IMR-90 (cell line): ENCODE data around the gene GRM6. TPM values are rescaled to one million over a fixed set of nuclear protein-coding genes. Genes with fewer than 3 reads are reported as not detected.

Experiments used
- ATAC-seq: fragments of 200-7000 bp; cut with Tn5 transposase; 2 replicates; pipeline ENCODE4 v1.9.1; 2020; ENCODE audit warnings: low read depth, mild to moderate bottlenecking, moderate library complexity
- BruUV-seq: library from RNA; stranded (reverse); fragments of 400-500 nt; replicated peaks from 2 replicates; lab custom pipeline; 2021; lab: Mats Ljungman, UMichigan
- CTCF ChIA-PET: fragments of 300-600 bp; formaldehyde crosslinking; extraction: SDS; loops from one replicate; lab custom pipeline; 2021; ENCODE audit warnings: antibody characterized with exemption; lab: Yijun Ruan, JAX
- POLR2A ChIA-PET: fragments of 300-600 bp; sonication (Branson Sonifier 250); formaldehyde crosslinking; loops from one replicate; lab custom pipeline; 2022; ENCODE audit warnings: antibody characterized with exemption; ENCODE audit not compliant: unreplicated experiment; lab: Charles Lee
- DNase-seq: peaks from one replicate; pipeline ENCODE4 v3.0.0; 2013
- H2AFZ ChIP-seq: replicated peaks from 2 replicates; pipeline ENCODE3; 2013; ENCODE audit warnings: low read length, mild to moderate bottlenecking; ENCODE audit not compliant: poor library complexity
- H2AK5ac ChIP-seq: 2 replicates; pipeline ENCODE4 v1.6.1; 2013; ENCODE audit warnings: low read depth, low read length, inconsistent platforms
- H2AK9ac ChIP-seq: replicated peaks from 2 replicates; pipeline ENCODE3; 2013; ENCODE audit warnings: mild to moderate bottlenecking, low read depth, low read length, moderate library complexity; ENCODE audit not compliant: poor library complexity
- H2BK120ac ChIP-seq: 2 replicates; pipeline ENCODE4 v1.6.1; 2013; ENCODE audit warnings: low read depth, low read length, inconsistent platforms
- H2BK15ac ChIP-seq: 3 replicates; pipeline ENCODE4 v1.6.1; 2013; ENCODE audit warnings: low read depth, low read length, inconsistent platforms
- H2BK20ac ChIP-seq: 2 replicates; pipeline ENCODE4 v1.6.1; 2013; ENCODE audit warnings: low read depth, mild to moderate bottlenecking, inconsistent platforms, low read length, moderate library complexity
- H2BK5ac ChIP-seq: 2 replicates; pipeline ENCODE4 v1.6.1; 2013; ENCODE audit warnings: mild to moderate bottlenecking, low read depth, low read length, inconsistent platforms; ENCODE audit not compliant: poor library complexity, severe bottlenecking
- H3K14ac ChIP-seq: replicated peaks from 2 replicates; pipeline ENCODE4 v1.6.1; 2013; ENCODE audit warnings: low read depth, low read length, inconsistent platforms
- H3K18ac ChIP-seq: 2 replicates; pipeline ENCODE4 v1.6.1; 2013; ENCODE audit warnings: low read depth, low read length, control low read depth
- H3K23ac ChIP-seq: 2 replicates; pipeline ENCODE4 v1.6.1; 2013; ENCODE audit warnings: low read depth, low read length, inconsistent platforms
- H3K27ac ChIP-seq: 2 replicates; pipeline ENCODE4 v1.5.1; 2013; ENCODE audit warnings: mild to moderate bottlenecking, control low read depth, low read length; ENCODE audit not compliant: insufficient read depth
- H3K27me3 ChIP-seq: 2 replicates; pipeline ENCODE4 v1.6.1; 2013; ENCODE audit warnings: low read length; ENCODE audit not compliant: control insufficient read depth, insufficient read depth
- H3K36me3 ChIP-seq: 2 replicates; pipeline ENCODE4 v1.6.1; 2013; ENCODE audit warnings: low read length, mixed read lengths; ENCODE audit not compliant: control insufficient read depth, insufficient read depth
- H3K4ac ChIP-seq: 2 replicates; pipeline ENCODE4 v1.6.1; 2013; ENCODE audit warnings: low read depth, low read length, inconsistent platforms
- H3K4me1 ChIP-seq: 2 replicates; pipeline ENCODE4 v1.6.1; 2013; ENCODE audit warnings: low read length, mixed read lengths; ENCODE audit not compliant: control insufficient read depth, insufficient read depth
- H3K4me2 ChIP-seq: 2 replicates; pipeline ENCODE4 v1.6.1; 2013; ENCODE audit warnings: low read depth, mild to moderate bottlenecking, control low read depth, low read length, moderate library complexity
- H3K4me3 ChIP-seq: 2 replicates; pipeline ENCODE4 v1.5.1; 2013; ENCODE audit warnings: low read depth, mild to moderate bottlenecking, control low read depth, low read length, moderate library complexity; ENCODE audit not compliant: insufficient read depth
- H3K56ac ChIP-seq: 2 replicates; pipeline ENCODE4 v1.6.1; 2013; ENCODE audit warnings: low read length, inconsistent platforms; ENCODE audit not compliant: insufficient read depth; ENCODE audit errors: extremely low read depth
- H3K79me1 ChIP-seq, 2 experiments: 2 replicates each; pipeline ENCODE4 v1.6.1; 2013; ENCODE audit warnings: low read length in 2 of 2, inconsistent platforms in 1 of 2, low read depth in 1 of 2
- H3K9ac ChIP-seq: 2 replicates; pipeline ENCODE4 v1.6.1; 2013; ENCODE audit warnings: low read depth, low read length, control low read depth
- H3K9me1 ChIP-seq: 2 replicates; pipeline ENCODE4 v1.6.1; 2013; ENCODE audit warnings: low read length, inconsistent platforms; ENCODE audit not compliant: insufficient read depth
- H3K9me3 ChIP-seq: 2 replicates; pipeline ENCODE4 v1.6.1; 2013; ENCODE audit warnings: low read length; ENCODE audit not compliant: control insufficient read depth, insufficient read depth
- H4K20me1 ChIP-seq: 2 replicates; pipeline ENCODE4 v1.6.1; 2013; ENCODE audit warnings: low read length, inconsistent platforms; ENCODE audit not compliant: insufficient read depth
- H4K5ac ChIP-seq: 2 replicates; pipeline ENCODE4 v1.6.1; 2013; ENCODE audit warnings: mild to moderate bottlenecking, low read depth, low read length, control low read depth
- H4K8ac ChIP-seq, 2 experiments: 2 replicates each; pipeline ENCODE4 v1.6.1; 2013; ENCODE audit warnings: low read depth in 2 of 2, low read length in 2 of 2, control low read depth in 1 of 2, inconsistent platforms in 1 of 2
- H4K91ac ChIP-seq: 2 replicates; pipeline ENCODE4 v1.6.1; 2013; ENCODE audit warnings: low read depth, low read length, inconsistent platforms; ENCODE audit not compliant: insufficient read depth
- BHLHE40 ChIP-seq: fragments of 150-350 bp; IDR thresholded peaks from 2 replicates; pipeline ENCODE4 v1.6.1; 2016; ENCODE audit warnings: mild to moderate bottlenecking, low read depth, low read length
- ELK1 ChIP-seq: fragments of 150-350 bp; IDR thresholded peaks from 2 replicates; pipeline ENCODE4 v1.6.1; 2016; ENCODE audit warnings: low read depth, mild to moderate bottlenecking, low read length, moderate library complexity, borderline replicate concordance
- MAZ ChIP-seq: IDR thresholded peaks from 2 replicates; pipeline ENCODE4 v1.6.1; 2012; ENCODE audit warnings: low read depth, mild to moderate bottlenecking, low read length, improper control_type of control experiment, moderate library complexity, borderline replicate concordance
- NFE2L2 ChIP-seq: fragments of 150-350 bp; IDR thresholded peaks from 2 replicates; pipeline ENCODE4 v1.6.1; 2016; ENCODE audit warnings: low read depth, mild to moderate bottlenecking, low read length
- RAD21 ChIP-seq: IDR thresholded peaks from 2 replicates; pipeline ENCODE4 v1.6.1; 2012; ENCODE audit warnings: low read length, improper control_type of control experiment
- RFX5 ChIP-seq: IDR thresholded peaks from 2 replicates; pipeline ENCODE4 v1.8.0; 2012; ENCODE audit warnings: low read depth, mild to moderate bottlenecking, low read length, moderate library complexity
- SMC3 ChIP-seq: fragments of 150-350 bp; IDR thresholded peaks from 2 replicates; pipeline ENCODE4 v1.6.1; 2016; ENCODE audit warnings: low read depth, mild to moderate bottlenecking, antibody characterized with exemption, low read length, moderate library complexity
- WGBS, 2 experiments: methylation state at CpG; one replicate each; pipeline versions ENCODE4 v1.1.5 to v1.1.7; 2013; ENCODE audit warnings: missing lambda C conversion rate in 2 of 2; ENCODE audit not compliant: insufficient read length in 1 of 2; ENCODE audit errors: extremely low coverage in 2 of 2; 5-methylcytosine and 5-hydroxymethylcytosine counted together
- dilution Hi-C: fragments of 300-500 bp; cut with HindIII; formaldehyde crosslinking; loops from one replicate; pipeline ENCODE4 v1.14.3; 2018; ENCODE audit warnings: low sequenced_read_pairs; ENCODE audit not compliant: unreplicated experiment
- in situ Hi-C: fragments of 300-500 bp; cut with MboI; formaldehyde crosslinking; loops from 3 replicates; pipeline ENCODE4 v1.14.3; 2019; ENCODE audit warnings: low sequenced_read_pairs, inconsistent platforms, mixed read lengths
- intact Hi-C: fragments of 100-400 bp; cut with micrococcal nuclease; formaldehyde crosslinking; loops from 2 replicates; pipeline ENCODE4 v1.10.0; 2022
- polyA plus RNA-seq, 3 experiments: library from polyadenylated mRNA; depleted of rRNA; stranded (reverse); fragments of >200 nt; gene quantifications; 2 replicates each; pipeline ENCODE4 v1.2.3, GENCODE V29; 2012; ENCODE audit warnings: low replicate concordance in 1 of 3
- total RNA-seq: library from RNA; depleted of rRNA; stranded (reverse); fragments of >200 nt; gene quantifications from 2 replicates; pipeline ENCODE4 v1.2.3, GENCODE V29; 2012
- TF ChIP-seq, protein P1 (sequence below): conservative IDR thresholded peaks from 2 replicates; pipeline ENCODE4 v1.5.1; 2012; ENCODE audit warnings: mild to moderate bottlenecking, low read depth, low read length, improper control_type of control experiment
- TF ChIP-seq, protein P2 (sequence below): fragments of 150-350 bp; IDR thresholded peaks from 2 replicates; pipeline ENCODE4 v1.6.1; 2017; ENCODE audit warnings: mild to moderate bottlenecking, antibody characterized with exemption, low read length, low read depth

GRM6 gene
- total and polyA plus RNA-seq, 2 of the 4 experiments (the other 2 are of a cell fraction), result not detected

DNA sequence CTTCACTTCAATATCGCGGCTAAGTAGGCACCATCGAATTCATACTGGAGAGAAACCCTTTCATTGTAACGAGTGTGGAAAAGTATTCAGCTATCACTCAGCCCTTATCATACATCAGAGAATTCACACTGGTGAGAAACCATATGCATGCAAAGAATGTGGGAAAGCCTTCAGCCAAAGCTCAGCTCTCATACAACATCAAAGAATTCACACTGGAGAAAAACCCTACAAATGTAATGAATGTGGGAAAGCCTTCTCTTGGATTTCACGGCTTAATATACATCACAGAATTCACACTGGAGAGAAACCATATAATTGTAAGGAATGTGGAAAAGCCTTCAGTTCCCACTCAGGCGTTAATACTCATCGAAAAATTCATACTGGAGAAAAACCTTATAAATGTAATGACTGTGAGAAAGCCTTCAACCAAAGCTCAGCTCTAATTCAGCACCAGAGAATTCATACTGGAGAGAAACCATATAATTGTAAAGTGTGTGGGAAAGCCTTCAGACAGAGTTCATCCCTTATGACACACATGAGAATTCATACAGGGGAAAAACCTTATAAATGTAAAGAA lies 38.0 kb upstream of the GRM6 start:
- Histone ChIP-seq H3K36me3 (peaks cover 17% of the 10 kb centered on the region), H2AK5ac (no peak overlapping the region), H4K20me1 (no peaks in the 10 kb centered on the region), H3K4ac (no peak overlapping the region), H3K9me3 (peaks cover 55% of the 10 kb centered on the region), H3K56ac (no peak overlapping the region), H3K9ac (no peak overlapping the region), H3K14ac (no peak overlapping the region), H3K23ac (no peak overlapping the region), H2BK15ac (no peak overlapping the region), H3K27me3 (no peaks in the 10 kb centered on the region), H4K5ac (no peak overlapping the region), H4K91ac (no peak overlapping the region), H3K18ac (no peak overlapping the region), H2BK5ac (no peak overlapping the region), H3K9me1 (no peaks in the 10 kb centered on the region), H3K4me3 (no peak overlapping the region), H2AK9ac (no peak overlapping the region), H2AFZ (no peak overlapping the region), H3K27ac (no peak overlapping the region), H3K79me1 (no peaks in the 10 kb centered on the region), H2BK20ac (no peak overlapping the region), H4K8ac (no peak overlapping the region), H2BK120ac (no peak overlapping the region), H3K4me2 (no peak overlapping the region), H3K4me1 (no peaks in the 10 kb centered on the region)
- DNase-seq (no peak), ATAC-seq (no peak)
- dilution Hi-C loops, result no loop called here
- ChIA-PET POLR2A (no interaction called here), CTCF (no interaction called here)
- intact Hi-C loops, result no loop called here
- in situ Hi-C loops, result no loop called here
- WGBS, 2 experiments, result no CpG with 5 or more reads among the region's 7 CpGs
- BruUV-seq, result no TSS peak
- no peak for TF ChIP-seq NFE2L2
- TF ChIP-seq RAD21, result no peak
- TF ChIP-seq MAZ, result no peak
- no peak for TF ChIP-seq BHLHE40
- TF ChIP-seq, protein P1, sequence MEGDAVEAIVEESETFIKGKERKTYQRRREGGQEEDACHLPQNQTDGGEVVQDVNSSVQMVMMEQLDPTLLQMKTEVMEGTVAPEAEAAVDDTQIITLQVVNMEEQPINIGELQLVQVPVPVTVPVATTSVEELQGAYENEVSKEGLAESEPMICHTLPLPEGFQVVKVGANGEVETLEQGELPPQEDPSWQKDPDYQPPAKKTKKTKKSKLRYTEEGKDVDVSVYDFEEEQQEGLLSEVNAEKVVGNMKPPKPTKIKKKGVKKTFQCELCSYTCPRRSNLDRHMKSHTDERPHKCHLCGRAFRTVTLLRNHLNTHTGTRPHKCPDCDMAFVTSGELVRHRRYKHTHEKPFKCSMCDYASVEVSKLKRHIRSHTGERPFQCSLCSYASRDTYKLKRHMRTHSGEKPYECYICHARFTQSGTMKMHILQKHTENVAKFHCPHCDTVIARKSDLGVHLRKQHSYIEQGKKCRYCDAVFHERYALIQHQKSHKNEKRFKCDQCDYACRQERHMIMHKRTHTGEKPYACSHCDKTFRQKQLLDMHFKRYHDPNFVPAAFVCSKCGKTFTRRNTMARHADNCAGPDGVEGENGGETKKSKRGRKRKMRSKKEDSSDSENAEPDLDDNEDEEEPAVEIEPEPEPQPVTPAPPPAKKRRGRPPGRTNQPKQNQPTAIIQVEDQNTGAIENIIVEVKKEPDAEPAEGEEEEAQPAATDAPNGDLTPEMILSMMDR, result no peak
- no peak for TF ChIP-seq SMC3
- TF ChIP-seq, protein P2, sequence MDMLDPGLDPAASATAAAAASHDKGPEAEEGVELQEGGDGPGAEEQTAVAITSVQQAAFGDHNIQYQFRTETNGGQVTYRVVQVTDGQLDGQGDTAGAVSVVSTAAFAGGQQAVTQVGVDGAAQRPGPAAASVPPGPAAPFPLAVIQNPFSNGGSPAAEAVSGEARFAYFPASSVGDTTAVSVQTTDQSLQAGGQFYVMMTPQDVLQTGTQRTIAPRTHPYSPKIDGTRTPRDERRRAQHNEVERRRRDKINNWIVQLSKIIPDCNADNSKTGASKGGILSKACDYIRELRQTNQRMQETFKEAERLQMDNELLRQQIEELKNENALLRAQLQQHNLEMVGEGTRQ, result no peak
- no peak for TF ChIP-seq RFX5
- TF ChIP-seq ELK1, result no peak
